Measurements from ENCODE around the gene NHS. TPM values are rescaled to one million over a fixed set of nuclear protein-coding genes. Genes with fewer than 3 reads are reported as not detected.

The NHS gene
- total and polyA plus RNA-seq, 2 of the 13 experiments (the other 11 are each of a cell fraction or from before 2014, with no cell fraction given) = 0.02 TPM; not detected in 1

DNA sequence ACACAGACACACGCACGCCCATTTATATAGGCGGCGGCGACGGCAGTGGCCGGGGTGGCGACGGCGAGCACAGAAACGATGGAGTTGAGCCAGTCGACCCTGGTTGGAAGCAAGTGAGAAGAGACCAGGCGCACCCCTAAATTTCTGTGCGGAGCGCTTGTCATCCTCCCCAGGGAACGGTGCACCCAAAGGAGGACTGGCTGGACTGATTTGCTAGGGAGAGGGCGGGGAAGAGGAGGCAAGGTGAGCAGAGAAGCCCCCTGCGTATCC is 302 bp downstream of the NHS start:
- in situ Hi-C loops (cut with HindIII; ENCODE audit: extremely low pct_ligation_motif_present, low pct_unique_long_range_greater_than_20kb) (no loop called here), intact Hi-C loops (cut with micrococcal nuclease; ENCODE audit: unreplicated experiment) (no loop called here)
- no peak; the same call in 2 of the 3 replicates for ATAC-seq
- CTCF ChIA-PET (ENCODE audit: low intra/inter-chr PET ratio, low total read pairs) = no interaction called here
- H3K79me2 ChIP-seq (ENCODE audit: insufficient read depth, low read length) = no peaks in the 10 kb centered on the region
- no peak overlapping the region for H2AFZ ChIP-seq (ENCODE audit: low read length)
- no peaks in the 10 kb centered on the region for H4K20me1 ChIP-seq (ENCODE audit: insufficient read depth, low read length)
- H3K27ac ChIP-seq (ENCODE audit: extremely low read length, insufficient read depth, low read length) = no peak overlapping the region
- TF ChIP-seq, protein P1, sequence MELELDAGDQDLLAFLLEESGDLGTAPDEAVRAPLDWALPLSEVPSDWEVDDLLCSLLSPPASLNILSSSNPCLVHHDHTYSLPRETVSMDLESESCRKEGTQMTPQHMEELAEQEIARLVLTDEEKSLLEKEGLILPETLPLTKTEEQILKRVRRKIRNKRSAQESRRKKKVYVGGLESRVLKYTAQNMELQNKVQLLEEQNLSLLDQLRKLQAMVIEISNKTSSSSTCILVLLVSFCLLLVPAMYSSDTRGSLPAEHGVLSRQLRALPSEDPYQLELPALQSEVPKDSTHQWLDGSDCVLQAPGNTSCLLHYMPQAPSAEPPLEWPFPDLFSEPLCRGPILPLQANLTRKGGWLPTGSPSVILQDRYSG (CRISPR knock-in tag; IDR thresholded peaks at IDR 0.05) = no peak
- TF ChIP-seq ZSCAN25 (CRISPR knock-in tag; IDR thresholded peaks at IDR 0.05) (no peak), ZNF589 (CRISPR knock-in tag; conservative IDR thresholded peaks at IDR 0.05) (no peak), MLLT10 (CRISPR knock-in tag; IDR thresholded peaks at IDR 0.05) (no peak), MAF1 (CRISPR knock-in tag; IDR thresholded peaks at IDR 0.05; ENCODE audit: borderline replicate concordance) (no peak), HNF4G (IDR thresholded peaks at IDR 0.05; ENCODE audit: borderline replicate concordance, low read depth, low read length) (no peak), HNF4G (CRISPR knock-in tag; IDR thresholded peaks at IDR 0.05; ENCODE audit: borderline replicate concordance, low read depth) (no peak), SOX13 (IDR thresholded peaks at IDR 0.05) (no peak), SOX13 (CRISPR knock-in tag; conservative IDR thresholded peaks at IDR 0.05 in 1 of 2, IDR thresholded peaks at IDR 0.05 in 1 of 2) (no peak), IRF2 (CRISPR knock-in tag; IDR thresholded peaks at IDR 0.05) (no peak), ZNF792 (CRISPR knock-in tag; IDR thresholded peaks at IDR 0.05) (no peak)
- TF ChIP-seq, protein P2, sequence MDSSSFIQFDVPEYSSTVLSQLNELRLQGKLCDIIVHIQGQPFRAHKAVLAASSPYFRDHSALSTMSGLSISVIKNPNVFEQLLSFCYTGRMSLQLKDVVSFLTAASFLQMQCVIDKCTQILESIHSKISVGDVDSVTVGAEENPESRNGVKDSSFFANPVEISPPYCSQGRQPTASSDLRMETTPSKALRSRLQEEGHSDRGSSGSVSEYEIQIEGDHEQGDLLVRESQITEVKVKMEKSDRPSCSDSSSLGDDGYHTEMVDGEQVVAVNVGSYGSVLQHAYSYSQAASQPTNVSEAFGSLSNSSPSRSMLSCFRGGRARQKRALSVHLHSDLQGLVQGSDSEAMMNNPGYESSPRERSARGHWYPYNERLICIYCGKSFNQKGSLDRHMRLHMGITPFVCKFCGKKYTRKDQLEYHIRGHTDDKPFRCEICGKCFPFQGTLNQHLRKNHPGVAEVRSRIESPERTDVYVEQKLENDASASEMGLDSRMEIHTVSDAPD (CRISPR knock-in tag; IDR thresholded peaks at IDR 0.05) = no peak
- TF ChIP-seq, protein P3, sequence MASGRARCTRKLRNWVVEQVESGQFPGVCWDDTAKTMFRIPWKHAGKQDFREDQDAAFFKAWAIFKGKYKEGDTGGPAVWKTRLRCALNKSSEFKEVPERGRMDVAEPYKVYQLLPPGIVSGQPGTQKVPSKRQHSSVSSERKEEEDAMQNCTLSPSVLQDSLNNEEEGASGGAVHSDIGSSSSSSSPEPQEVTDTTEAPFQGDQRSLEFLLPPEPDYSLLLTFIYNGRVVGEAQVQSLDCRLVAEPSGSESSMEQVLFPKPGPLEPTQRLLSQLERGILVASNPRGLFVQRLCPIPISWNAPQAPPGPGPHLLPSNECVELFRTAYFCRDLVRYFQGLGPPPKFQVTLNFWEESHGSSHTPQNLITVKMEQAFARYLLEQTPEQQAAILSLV (CRISPR knock-in tag; IDR thresholded peaks at IDR 0.05; ENCODE audit: borderline replicate concordance) = no peak
- no peaks in the 10 kb centered on the region for H3K4me1 ChIP-seq (ENCODE audit: insufficient read depth, low read length)
- H3K27me3 ChIP-seq (ENCODE audit: control insufficient read depth in 1 of 2, insufficient read depth in 2 of 2, low read length in 2 of 2) = peaks cover 1 to 21% of the 10 kb centered on the region in 2 experiments; a peak in 3 of 5 replicates
- no peaks in the 10 kb centered on the region for H3K36me3 ChIP-seq (replicated peaks in 1 of 2; ENCODE audit: control insufficient read depth in 1 of 2, insufficient read depth in 2 of 2, low read length in 2 of 2)
- POLR2A ChIA-PET = no interaction called here
- H3K4me2 ChIP-seq (ENCODE audit: low read depth, low read length) = peak overlapping the region; percentile 36; the same call in 1 of the 2 replicates
- 5% methylated on average over 4 of the region's 18 CpGs for WGBS (ENCODE audit: low lambda C conversion rate)
- FAIRE-seq = no peak
- no peak overlapping the region for H3K9ac ChIP-seq (ENCODE audit: insufficient read depth, low read depth, low read length)
- no peaks in the 10 kb centered on the region for H3K9me3 ChIP-seq (ENCODE audit: low read length)
- BruUV-seq (replicated peaks) = no TSS peak
- no peak for DNase-seq (ENCODE audit: low spot score)
- peak overlapping the region in 1 of 3 experiments; percentile 33; a peak in 2 of 6 replicates for H3K4me3 ChIP-seq (replicated peaks in 1 of 3; ENCODE audit: insufficient read depth in 1 of 3, low read depth in 2 of 3, low read length in 3 of 3)
